NCI-H2107 (cell line): Measurements from ENCODE around the gene ZNF778.
"Not testable (repeated sequence)": the region's sequence is repeated elsewhere in the genome, so short reads cannot be mapped to it uniquely, and the experiment has no call there.

Source experiments
- DNase-seq: peaks from one replicate; lab custom pipeline; 2025; lab: John Stamatoyannopoulos, UW

The ZNF778 gene

DNA sequence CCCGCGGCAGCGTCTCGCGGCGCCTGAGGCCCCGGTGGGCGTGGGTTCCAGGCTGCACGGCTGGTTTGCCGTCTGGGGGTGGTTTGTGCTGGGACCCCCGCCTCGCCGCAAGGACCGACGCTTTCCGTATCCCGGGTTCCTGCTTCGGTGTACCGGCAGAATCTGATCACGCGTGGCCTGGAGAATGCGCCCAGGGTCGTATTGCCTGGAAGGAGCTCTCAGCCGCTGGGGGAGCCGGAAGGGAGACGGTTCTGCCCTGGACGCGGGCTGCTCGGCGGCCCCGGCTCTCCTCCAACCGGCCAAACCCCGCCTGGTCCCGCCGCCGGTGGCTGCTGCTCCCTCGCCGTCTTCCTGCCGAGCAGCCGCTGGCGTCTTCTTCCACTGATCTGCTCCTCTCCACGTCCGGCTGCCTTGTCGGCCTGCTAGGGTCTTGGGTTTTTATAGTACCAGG is 39.8 kb downstream of the ZNF778 start:
- no peak for DNase-seq

DNA sequence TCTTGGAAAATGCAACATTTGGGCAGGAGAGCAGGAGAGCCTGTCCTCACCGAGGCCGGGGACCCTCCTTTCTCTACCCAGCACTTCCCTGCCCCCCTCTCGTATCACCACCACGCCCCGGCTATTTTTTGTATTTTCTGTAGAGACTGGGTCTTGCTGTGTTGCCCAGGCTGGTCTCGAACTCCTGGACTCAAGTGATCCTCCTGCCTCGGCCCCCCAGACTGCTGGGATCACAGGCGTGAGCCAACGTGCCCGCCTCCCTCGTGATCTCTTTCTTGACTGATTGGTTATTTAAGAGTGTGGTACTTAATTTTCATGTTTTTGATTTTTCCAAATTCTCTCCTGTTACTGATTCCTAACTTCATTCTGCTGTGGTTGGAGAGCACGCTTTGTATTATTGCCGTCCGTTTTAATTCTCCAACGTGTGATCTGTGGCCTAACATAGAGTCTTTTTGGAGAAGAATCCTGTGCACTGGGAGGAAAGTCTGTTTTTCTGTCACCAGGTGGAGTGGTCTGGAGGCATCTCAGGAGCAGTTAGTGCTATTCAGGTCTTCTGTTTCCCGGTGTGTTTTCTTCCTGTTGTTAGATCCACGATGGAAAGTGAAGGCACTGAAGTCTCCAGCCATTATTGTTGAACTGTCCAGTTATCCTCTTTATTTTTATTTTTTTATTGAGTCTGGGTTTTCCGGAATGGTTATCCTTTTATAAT is 40.4 kb downstream of the ZNF778 start:
- DNase-seq, result no peak

DNA sequence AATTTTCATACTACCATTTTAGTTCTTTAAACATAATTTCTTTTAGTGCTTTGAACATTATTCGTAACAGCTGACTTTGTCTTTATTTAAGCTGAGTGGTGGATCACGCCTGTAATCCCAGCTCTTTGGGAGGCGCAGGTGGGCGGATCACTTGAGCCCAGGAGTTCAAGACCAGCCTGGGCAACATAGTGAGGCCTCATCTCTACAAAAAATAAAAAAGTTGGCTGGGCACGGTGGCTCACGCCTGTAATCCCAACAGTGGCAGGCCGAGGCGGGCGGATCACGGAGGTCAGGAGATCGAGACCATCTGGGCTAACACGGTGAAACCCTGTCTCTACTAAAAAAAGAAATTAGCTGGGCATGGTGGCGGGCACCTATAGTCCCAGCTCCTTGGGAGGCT is 42.4 kb downstream of the ZNF778 start:
- DNase-seq, result not testable (repeated sequence)

DNA sequence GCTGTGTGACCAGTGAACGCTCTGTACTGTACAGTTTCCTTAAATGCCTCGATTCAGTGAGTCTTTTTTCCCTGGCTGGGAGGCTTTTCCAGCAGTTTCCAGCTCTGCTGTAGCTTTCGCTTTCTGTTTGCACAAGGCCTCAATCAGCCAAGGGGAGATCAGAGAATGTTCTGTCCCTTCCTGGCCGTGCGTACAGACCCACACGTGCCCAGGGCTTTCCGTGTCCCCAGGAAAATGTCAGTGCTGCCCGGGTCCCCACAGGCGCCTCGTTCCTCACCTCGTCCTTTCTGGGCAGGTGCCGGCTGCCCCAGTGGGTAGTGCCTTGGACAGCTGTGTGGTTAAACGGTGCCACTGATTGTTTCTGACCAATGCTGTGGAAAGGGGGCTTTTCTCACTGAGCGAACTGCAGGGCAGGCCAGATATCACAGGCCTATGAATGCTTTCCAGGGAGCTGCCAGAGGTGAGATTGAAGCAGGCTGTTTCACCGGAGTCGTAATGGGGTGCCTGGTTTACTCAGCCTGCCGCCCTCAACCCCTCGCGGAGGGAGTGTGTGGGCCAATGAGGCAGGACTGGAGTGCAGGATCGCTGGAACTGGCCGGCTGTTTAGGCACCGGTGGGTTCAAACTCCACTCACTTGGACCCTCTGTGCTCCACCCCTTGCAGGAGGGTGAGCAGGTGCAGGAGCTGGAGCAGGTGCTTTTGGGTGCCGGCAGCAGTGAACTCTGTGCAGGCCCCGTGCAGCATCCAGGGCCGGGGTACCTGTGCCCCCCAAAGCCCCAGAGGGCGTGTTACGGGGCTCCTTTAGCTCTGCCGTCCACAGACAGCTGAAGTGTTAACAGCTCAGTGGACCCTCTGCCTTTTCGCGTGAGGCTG is 44.4 kb downstream of the ZNF778 start:
- no peak for DNase-seq

DNA sequence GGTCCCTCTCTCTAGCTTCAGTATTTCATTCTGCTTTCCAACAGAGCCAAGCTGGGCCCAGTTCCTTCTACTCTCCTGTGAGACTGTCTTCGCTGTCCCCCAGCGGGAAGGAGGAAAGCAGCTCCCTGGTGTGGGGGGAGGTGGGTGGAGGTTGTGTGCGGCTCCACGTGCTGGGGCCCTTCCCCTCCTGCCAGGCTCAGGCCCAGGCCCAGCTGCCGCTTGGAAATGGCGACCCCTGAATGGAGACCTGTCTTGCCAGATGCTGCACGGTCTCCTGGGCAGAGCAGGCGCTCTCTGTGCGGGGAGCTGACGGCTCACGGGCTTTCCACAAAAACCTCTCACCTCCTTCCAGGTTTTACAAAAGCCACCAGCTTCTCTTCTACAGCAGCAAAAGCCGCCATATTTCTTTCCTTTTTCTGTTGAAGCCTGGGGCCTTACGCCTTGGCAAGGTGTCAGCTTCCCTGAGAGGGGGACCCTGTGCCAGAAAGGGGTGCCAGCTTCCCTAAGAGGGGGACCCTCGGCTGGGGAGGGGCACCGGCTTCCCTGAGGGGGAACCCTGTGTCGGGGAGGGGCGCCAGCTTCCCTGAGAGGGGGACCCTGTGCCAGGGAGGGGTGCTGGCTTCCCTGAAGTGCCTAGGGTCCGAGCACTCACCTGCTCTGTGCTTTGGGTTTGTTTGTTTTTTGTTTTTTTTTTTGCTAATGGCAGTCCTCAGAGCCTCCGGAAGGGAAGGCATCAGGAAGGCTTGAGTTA is 47.5 kb downstream of the ZNF778 start:
- no peak for DNase-seq

DNA sequence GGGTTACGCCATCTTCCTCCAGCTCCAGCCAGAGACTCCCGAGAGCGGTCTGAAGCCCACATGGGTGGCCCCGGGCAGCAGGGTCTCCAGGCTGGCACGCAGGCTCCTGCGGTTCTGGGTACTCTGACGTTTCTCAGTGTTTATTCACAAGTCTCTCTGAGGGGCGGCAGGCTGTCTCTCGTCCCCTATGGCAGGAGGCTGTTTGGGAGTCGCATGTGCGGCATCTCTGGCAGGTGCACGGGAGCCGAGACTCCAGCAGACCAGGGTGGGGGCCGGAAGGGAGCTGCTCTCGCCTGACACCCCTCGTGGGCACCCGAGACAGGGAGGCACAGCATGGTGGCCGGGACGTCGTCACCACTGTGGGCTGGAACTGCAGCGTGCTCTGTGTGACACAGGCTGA is 48.1 kb downstream of the ZNF778 start:
- no peak for DNase-seq

DNA sequence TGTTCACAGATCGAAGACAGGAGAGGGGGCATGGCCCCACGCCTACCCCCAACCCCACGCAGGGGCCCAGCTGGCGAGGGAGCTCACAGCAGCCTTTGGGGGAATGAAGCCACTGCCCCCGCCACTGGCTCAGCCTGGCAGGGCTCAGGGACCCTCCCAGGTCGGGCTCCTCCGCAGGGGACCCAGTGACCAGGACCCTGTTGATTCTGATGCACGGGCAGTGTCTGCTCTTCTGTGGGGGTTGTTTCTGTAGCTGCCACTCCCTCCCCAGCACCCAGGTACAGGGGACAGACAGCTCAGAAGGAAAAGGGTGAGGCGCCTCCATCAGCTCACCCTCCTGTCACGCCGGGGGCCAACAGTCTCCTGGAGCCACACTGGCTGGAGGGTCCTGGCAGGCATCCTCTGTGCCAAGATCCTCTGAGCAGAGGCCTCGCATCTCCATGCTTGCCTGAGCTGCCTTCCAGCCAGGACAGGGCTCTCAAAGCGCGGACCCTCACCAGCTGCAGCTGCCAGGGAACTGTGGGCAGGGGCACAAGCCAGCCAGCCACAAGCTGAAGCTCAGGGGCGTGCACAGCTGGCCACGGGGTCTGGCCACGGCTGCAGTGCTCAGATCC is 49.1 kb downstream of the ZNF778 start:
- no peak for DNase-seq

DNA sequence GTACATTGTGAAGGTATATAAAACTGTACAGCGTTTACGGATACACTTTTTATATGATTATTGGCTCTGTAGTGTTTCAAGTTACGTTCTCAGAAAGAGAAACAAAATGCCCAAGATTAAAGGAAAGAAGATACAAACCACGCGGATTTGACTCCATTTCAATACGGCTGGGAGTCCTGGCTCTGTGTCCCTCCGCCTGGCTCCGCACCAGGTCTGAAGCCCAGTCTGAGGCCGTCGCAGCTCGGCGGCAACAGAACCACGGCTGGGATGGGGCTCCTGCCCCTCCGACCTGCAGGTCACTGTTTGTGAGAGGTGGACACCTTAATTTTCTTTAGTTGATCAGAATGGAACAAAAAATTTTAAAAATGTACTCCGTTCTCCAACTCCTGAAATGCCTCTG is 50.2 kb downstream of the ZNF778 start:
- DNase-seq, result not testable (repeated sequence)

DNA sequence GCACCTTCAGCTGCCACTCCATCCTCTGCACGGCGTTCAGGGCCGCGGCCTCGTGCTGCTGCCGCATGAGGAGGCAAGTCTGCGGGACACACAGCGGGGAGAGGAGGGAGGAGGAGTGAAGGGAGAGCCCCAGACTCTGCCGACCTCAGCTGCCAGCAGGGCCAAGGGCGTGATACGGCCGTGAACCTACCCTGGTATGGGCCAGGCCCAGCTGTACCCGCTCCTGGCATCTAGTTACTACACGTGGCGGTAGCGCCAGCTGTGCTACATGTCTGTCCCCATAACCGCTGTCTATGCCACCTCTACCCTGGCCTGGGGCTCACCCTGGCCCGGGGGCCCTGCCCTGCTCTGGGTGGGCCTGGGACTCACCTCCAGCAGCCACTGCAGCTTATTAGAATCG is 51.1 kb downstream of the ZNF778 start:
- no peak for DNase-seq

DNA sequence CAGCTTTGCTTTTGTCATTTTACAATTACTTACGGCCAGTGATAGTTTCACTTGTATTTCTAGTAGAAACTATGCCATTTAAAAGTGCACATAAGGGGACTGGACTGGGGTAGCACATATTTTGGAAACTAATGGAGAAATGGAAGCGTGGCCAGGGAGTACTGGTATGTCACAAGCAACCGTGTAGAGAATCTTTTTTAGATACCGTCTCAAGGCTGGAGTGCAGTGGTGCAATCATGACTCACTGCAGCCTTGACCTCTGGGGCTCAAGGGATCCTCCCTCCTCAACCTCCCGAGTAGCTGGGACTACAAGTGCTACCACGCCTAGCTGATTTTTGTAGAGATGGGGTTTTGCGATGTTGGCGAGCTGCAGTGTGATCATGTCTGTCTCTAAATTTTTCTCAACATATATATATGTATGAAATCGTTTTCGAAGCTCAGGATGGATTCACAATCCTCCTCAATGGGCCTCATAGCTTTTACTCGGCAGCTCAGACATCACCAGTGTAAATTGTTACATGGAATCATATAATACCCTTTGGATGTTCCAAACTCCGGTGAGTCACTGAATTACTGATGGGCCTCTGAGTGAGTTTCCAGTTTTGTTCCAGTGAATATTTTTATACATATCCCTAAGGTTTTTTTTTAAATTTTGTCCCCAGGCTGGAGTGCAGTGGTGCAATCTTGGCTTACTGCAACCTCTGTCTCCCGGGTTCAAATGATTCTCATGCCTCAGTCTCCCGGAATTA is 51.7 kb downstream of the ZNF778 start:
- DNase-seq, result no peak

DNA sequence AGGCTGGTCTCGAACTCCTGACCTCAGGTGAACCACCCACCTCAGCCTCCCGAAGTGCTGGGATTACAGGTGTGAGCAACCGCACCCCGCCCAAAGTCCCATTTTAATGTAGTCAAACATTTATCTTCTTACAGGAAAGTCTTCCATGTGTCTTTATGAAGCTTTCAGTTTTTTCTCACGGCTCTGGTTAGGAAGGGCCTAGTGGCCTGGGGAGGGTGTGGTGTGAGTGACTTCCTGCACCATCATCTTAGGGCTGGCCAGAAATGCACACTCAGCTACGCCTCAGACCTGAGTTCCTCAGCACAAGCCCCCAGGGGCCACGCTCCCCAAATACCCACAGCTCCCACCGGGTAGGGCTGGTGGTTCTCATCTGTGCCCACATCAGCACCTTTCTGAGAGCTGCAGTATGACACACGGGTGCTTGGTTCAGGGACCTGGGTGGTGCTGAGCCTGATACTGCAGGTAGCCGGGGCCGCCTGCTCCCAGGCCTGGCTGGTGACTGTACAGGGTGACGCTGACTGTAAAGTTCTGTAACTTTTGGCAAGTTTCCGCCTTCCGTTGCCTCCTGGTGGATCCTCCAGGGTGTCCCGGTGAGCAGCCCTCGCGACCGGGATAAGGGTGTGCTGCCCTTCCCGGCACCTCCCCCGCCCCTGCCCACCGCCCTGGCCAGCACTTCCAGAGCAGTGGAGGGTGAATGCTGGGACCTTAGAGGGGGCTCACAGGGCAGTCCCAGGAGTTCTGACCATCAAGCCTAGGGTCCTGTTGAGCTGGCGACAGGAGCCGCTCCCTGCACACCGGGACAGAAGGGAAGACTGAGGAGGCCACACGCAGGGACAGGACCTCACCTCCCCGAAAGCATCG is 52.5 kb downstream of the ZNF778 start:
- no peak for DNase-seq

DNA sequence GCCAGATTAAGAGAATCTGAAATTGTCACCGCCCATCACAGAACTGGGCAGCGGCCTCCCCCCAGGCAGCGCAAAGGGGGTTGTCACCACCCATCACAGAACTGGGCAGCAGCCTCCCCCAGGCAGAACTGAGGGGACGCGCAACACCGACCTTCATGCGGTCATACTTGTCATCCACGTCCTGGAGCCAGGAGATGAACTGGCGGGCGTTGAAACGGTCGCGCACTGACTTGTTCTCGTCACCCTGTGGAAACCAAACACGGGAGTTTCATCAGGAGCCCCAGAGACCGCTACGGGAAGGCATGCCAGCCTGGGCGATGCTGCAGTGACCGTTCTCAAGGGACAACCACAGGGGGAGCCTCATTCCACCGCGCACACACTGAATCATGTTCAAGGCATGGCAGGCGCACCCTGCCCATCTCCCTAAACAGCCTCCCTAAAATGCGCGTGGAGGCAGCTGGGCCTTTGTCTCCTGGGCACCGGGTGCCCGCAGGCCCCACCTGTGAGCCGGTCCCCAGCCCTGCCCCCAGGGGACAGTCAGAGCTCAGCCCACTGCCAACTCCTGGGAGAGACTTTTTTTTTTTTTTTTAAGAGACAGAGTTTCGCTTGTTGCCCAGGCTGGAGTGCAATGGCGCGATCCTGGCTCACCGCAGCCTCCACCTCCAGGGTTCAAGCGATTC is 53.3 kb downstream of the ZNF778 start:
- no peak for DNase-seq

DNA sequence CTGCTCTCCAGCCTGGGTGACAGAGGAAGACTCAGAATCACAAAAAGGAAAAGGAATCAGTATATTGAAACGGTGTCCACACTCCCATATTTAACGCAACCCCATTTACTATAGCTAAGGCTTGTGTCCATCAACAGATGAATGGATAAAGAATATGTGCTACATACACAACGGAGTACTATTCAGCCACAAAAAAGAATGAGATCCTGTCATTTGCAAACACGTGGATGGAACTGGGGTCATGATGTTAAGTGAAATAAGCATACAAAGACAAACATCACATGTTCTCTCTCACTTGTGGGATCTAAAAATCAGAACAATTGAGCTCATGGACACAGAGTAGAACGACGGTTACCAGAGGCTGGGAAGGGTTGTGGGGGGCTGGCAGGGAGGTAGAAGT is 55.1 kb downstream of the ZNF778 start:
- no peak for DNase-seq

DNA sequence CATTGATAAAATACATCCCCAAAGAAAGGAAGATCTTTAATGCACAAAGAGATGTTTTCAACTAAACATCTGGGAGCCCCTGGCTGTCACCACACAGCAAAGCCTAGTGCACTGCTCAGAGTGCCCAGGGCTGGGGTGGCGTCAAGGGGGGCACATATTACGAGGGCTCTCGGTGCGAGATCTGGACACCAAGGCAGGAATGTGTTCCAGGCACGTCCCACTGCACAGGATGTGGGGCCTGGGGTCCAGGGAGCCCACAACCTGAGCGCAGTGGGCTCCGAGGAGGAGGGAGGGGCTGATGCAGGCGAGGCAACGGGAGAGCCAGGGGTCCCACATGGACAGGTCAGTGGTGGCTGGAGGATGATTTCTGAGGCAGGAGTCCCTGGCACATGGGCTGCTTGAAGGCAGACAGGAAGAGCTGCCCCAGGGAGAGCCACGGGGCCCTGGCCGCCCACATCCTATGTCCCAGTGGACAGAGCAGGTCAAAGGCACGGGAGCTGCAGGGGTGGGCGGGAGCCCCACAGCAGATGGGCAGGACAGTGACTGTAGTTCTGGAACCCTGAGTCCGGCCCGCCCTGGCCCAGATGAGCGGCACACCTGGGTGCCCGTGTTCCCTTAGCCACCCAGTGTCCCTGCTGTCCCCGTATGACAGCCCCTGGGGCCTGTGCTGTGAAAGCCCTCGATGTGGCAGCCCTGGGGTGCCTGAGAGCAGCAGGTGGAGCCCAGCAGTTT is 56.4 kb downstream of the ZNF778 start:
- DNase-seq, result no peak

DNA sequence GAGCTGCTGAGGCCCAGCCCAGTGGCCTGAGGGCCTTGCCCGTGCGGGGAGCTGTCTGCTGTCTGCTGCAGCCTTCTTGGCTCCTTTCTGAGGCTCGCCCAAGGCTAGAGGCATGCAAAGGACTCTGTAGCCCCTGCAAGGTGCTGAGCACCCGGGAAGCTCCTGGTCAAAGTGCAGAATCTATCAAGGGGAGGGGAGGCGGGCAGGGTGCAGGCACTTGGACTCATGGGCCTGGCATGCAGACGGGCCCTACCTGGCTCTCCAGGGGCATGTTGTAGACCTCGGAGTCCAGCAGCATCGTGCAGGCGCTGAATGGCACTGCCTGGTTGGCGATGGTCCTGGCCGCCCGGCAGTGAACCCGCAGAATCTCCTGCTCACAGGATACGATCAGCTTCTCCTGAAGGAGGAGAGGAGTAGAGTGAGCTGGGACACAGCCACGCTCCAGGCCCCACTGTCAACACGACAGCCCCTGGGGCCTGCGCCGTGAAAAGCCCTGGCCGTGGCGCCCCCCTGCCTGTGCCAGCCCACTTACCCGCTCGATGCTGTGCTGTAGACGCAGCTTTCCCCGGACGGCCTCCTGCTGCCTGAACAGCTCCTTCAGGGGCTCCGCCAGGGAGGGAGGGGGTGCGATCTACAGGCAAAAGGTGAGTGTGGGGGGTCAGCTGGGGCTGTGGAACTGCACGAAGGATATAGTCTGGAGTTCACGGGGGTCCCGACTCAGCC is 57.2 kb downstream of the ZNF778 start:
- no peak for DNase-seq

DNA sequence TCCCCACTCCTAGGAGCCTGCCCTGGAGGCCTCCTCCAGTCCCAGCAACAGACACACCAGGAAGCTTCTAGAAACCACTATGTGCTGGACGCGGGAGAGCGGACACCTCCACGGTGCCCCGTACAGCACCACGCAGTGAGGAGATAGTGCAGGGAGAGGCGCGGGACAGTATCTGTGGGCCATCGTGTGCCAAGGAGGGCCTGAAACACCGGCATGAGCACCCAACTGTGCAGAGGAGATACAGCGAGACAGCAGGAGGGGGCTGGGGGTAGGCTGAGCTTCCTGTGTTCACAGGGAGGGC is 57.7 kb downstream of the ZNF778 start:
- no peak for DNase-seq

DNA sequence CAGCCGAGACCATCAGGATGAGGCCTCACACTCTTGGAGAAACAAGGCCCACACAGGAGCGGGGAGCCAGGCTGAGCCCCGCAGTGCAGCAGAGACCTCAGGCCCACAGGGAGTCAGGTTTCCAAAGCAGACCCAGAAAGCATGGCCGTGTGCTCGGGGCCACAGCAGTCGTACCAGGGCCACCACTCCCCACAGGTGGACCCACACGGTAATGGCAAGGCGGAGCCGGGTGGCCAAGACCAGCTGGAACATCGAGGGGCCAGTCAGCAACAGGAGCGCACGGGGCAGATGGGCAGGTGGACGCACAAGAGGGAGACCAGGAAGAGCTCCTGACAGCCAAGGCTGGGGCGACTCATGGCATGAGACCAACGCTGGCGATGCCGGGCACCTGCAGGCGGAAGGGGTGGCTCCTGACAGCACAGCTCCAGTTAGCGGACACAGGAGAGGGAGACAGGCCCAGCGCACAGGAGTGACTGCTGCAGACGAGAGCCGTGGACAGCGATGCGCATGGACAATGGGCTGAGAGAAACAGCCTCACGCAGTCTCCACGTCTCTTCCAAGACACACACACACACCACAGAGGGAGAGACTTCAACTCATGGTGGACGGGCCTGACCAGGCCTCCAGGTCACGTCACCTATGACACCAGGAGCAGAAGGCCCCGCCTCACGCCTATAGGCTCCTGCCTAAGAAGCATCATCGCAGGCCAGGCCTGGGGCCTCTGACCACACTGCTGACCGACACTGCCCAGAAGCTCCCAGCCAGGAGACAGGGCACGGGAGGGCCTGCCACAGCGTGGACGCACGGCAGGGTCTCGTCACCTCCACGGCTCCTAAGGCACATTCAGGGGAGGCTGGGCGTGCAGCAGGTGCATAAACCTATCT is 58.6 kb downstream of the ZNF778 start:
- no peak for DNase-seq

DNA sequence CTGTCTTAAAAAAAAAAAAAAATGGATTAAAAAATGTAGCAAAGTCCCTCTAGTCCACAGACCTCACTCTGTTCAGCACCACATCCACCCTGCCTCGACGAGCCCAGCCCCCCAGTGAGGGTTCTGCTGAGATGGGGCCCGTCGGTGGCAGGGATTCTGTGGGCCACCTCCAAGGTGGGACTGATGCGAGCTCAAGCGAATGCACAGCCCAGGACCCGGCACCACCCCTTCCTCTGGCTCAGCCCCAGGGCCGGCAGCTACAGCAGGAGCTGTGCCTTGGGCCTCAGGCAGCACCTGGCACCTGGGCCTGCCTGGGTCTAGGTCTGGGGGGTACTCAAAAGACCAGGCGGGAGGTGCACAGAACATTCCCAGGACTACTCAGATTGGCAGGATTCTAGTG is 59.5 kb downstream of the ZNF778 start:
- DNase-seq, result no peak
